Measurements from ENCODE around the gene DUSP9.

GRCh38 chrX:153672531-153673427 is 25.8 kb downstream of the DUSP9 start:
- TF ChIP-seq POLR2A (IDR thresholded peaks at IDR 0.05; ENCODE audit: low read depth, low read length) (no peak), POLR2AphosphoS5 (IDR thresholded peaks at IDR 0.05; ENCODE audit: low read depth, low read length) (no peak), TAF1 (IDR thresholded peaks at IDR 0.05; ENCODE audit: borderline replicate concordance, low read depth, low read length) (no peak)

Data from GM12892 (cell line).